GM12878 (cell line): ENCODE results near the gene SORL1. TPM values are rescaled to one million over a fixed set of nuclear protein-coding genes. Genes with fewer than 3 reads are reported as not detected.

Experiments
- ATAC-seq: fragments of 200-7000 bp; cut with Tn5 transposase; 3 replicates; pipeline ENCODE4 v1.9.1; 2020; ENCODE audit warnings: mild to moderate bottlenecking, moderate library complexity
- BruUV-seq: library from RNA; stranded (reverse); fragments of 400-500 nt; replicated peaks from 2 replicates; lab custom pipeline; 2021; lab: Mats Ljungman, UMichigan
- CTCF ChIA-PET: fragments of 300-600 bp; sonication (Branson Sonifier 250); formaldehyde crosslinking; extraction: SDS; loops from one replicate; lab custom pipeline; 2021; ENCODE audit warnings: inconsistent platforms; lab: Yijun Ruan, JAX
- POLR2A ChIA-PET: fragments of 350-600 bp; formaldehyde crosslinking; extraction: SDS; loops from one replicate; lab custom pipeline; 2021; ENCODE audit warnings: inconsistent platforms; lab: Charles Lee
- RAD21 ChIA-PET: fragments of 300-600 bp; sonication (Branson Sonifier 250); formaldehyde crosslinking; loops from one replicate; lab custom pipeline; 2023; ENCODE audit warnings: antibody characterized with exemption; ENCODE audit not compliant: unreplicated experiment; lab: Charles Lee
- SMC1A ChIA-PET: fragments of 300-600 bp; sonication (Branson Sonifier 250); formaldehyde crosslinking; loops from one replicate; lab custom pipeline; 2023; ENCODE audit not compliant: unreplicated experiment, uncharacterized antibody; lab: Charles Lee
- DNase-seq: peaks from one replicate; pipeline ENCODE4 v3.0.0-alpha.2; 2011; ENCODE audit warnings: low read depth, low spot score
- FAIRE-seq: peaks from 3 replicates; lab custom pipeline; 2011; peaks lifted over from hg19 to GRCh38; lab: Jason Lieb, UNC
- H2AFZ ChIP-seq: 2 replicates; pipeline ENCODE4 v1.6.0; 2011; ENCODE audit warnings: low read depth, low read length, control low read depth; ENCODE audit not compliant: control insufficient read depth
- H3K27ac ChIP-seq: 2 replicates; pipeline ENCODE4 v1.5.1; 2011; ENCODE audit warnings: control low read depth; ENCODE audit not compliant: control insufficient read depth, insufficient read depth
- H3K27me3 ChIP-seq, 2 experiments: replicated peaks in 1 of 2; 2 replicates each; pipeline versions ENCODE4 v1.6.0 to v1.6.1; 2011; ENCODE audit warnings: low read length in 1 of 2; ENCODE audit not compliant: control insufficient read depth in 2 of 2, insufficient read depth in 2 of 2
- H3K36me3 ChIP-seq, 2 experiments: 2 replicates each; pipeline ENCODE4 v1.5.1; 2011; ENCODE audit warnings: low read length in 1 of 2; ENCODE audit not compliant: control insufficient read depth in 2 of 2, insufficient read depth in 2 of 2
- H3K4me1 ChIP-seq: 2 replicates; pipeline ENCODE4 v1.6.1; 2011; ENCODE audit warnings: mild to moderate bottlenecking, low read length, moderate library complexity, mixed read lengths; ENCODE audit not compliant: control insufficient read depth, insufficient read depth
- H3K4me2 ChIP-seq: 2 replicates; pipeline ENCODE4 v1.6.0; 2011; ENCODE audit warnings: control low read depth; ENCODE audit not compliant: control insufficient read depth, insufficient read depth
- H3K4me3 ChIP-seq: fragments of 200-600 bp; sonication (generic); 2 replicates; pipeline ENCODE4 v1.5.1; 2016
- H3K79me2 ChIP-seq: 2 replicates; pipeline ENCODE4 v1.6.0; 2011; ENCODE audit warnings: low read length; ENCODE audit not compliant: control insufficient read depth, insufficient read depth
- H3K9ac ChIP-seq: 2 replicates; pipeline ENCODE4 v1.8.0; 2011; ENCODE audit warnings: low read length, control low read depth, mixed read lengths; ENCODE audit not compliant: control insufficient read depth, insufficient read depth
- H3K9me3 ChIP-seq: replicated peaks from 3 replicates; pipeline ENCODE4 v1.5.1; 2011; ENCODE audit warnings: mild to moderate bottlenecking, low read length; ENCODE audit not compliant: control insufficient read depth, insufficient read depth
- H4K20me1 ChIP-seq: 2 replicates; pipeline ENCODE4 v1.6.0; 2011; ENCODE audit not compliant: control insufficient read depth, insufficient read depth
- ATF2 ChIP-seq: IDR thresholded peaks from 2 replicates; pipeline ENCODE4 v1.6.1; 2012; ENCODE audit warnings: low read length, inconsistent platforms
- BHLHE40 ChIP-seq, 2 experiments: fragments of 450-650 bp in 1 of 2; IDR thresholded peaks; 2 replicates each; pipeline ENCODE4 v1.6.1; 2011 to 2017; ENCODE audit warnings: low read depth in 2 of 2, borderline replicate concordance in 1 of 2, improper control_type of control experiment in 1 of 2, low read length in 1 of 2, mild to moderate bottlenecking in 1 of 2
- CHD1 ChIP-seq: IDR thresholded peaks from 2 replicates; pipeline ENCODE4 v1.6.1; 2012; ENCODE audit warnings: low read depth, low read length, improper control_type of control experiment
- FOXM1 ChIP-seq: IDR thresholded peaks from 2 replicates; pipeline ENCODE4 v1.6.1; 2012; ENCODE audit warnings: low read depth, mild to moderate bottlenecking, inconsistent platforms, low read length, moderate library complexity
- HDAC2 ChIP-seq: fragments of 200-600 bp; sonication (generic); IDR thresholded peaks from 2 replicates; pipeline ENCODE4 v1.6.1; 2017
- HDGF ChIP-seq: fragments of 450-650 bp; IDR thresholded peaks from 2 replicates; pipeline ENCODE4 v1.6.1; 2016; ENCODE audit warnings: antibody characterized with exemption
- MTA2 ChIP-seq: fragments of 450-650 bp; IDR thresholded peaks from 2 replicates; pipeline ENCODE4 v1.6.1; 2016; ENCODE audit warnings: low read depth, mild to moderate bottlenecking, moderate library complexity
- PAX5 ChIP-seq: IDR thresholded peaks from 2 replicates; pipeline ENCODE4 v1.6.1; 2011; ENCODE audit warnings: low read depth, low read length, borderline replicate concordance
- RAD51 ChIP-seq: fragments of 450-650 bp; IDR thresholded peaks from 2 replicates; pipeline ENCODE4 v1.6.1; 2016; ENCODE audit warnings: moderate library complexity, mild to moderate bottlenecking, inconsistent platforms
- RELA ChIP-seq: fragments of 450-650 bp; IDR thresholded peaks from 2 replicates; pipeline ENCODE4 v1.8.0; 2014; ENCODE audit warnings: borderline replicate concordance; ENCODE audit not compliant: partially characterized antibody
- SIN3A ChIP-seq: IDR thresholded peaks from 2 replicates; pipeline ENCODE4 v1.6.1; 2012; ENCODE audit warnings: low read depth, low read length, improper control_type of control experiment
- SIX5 ChIP-seq: IDR thresholded peaks from 2 replicates; pipeline ENCODE4 v1.6.1; 2011; ENCODE audit warnings: mild to moderate bottlenecking, low read depth, low read length, moderate library complexity; ENCODE audit not compliant: severe bottlenecking
- SMAD5 ChIP-seq: IDR thresholded peaks from 2 replicates; pipeline ENCODE4 v1.6.1; 2016; ENCODE audit warnings: antibody characterized with exemption, low read depth
- TCF7 ChIP-seq: IDR thresholded peaks from 2 replicates; pipeline ENCODE4 v1.6.1; 2014; ENCODE audit warnings: antibody characterized with exemption, borderline replicate concordance
- ZZZ3 ChIP-seq: IDR thresholded peaks from 2 replicates; pipeline ENCODE4 v1.6.1; 2011; ENCODE audit warnings: low read depth; ENCODE audit not compliant: control insufficient read depth, insufficient read length
- WGBS: methylation state at CpG from one replicate; pipeline ENCODE4 v1.1.6; 2016; ENCODE audit warnings: low lambda C conversion rate; ENCODE audit not compliant: insufficient replicate concordance, insufficient coverage; ENCODE audit errors: missing lambda C conversion rate; 5-methylcytosine and 5-hydroxymethylcytosine counted together
- in situ Hi-C: fragments of 300-500 bp; cut with MboI; formaldehyde crosslinking; loops from 9 replicates; pipeline ENCODE4 v1.14.3; 2018; ENCODE audit warnings: mixed read lengths
- intact Hi-C: fragments of 100-400 bp; cut with micrococcal nuclease; formaldehyde crosslinking; loops from one replicate; pipeline ENCODE4 v1.14.2; 2022; ENCODE audit not compliant: unreplicated experiment
- polyA plus RNA-seq, 11 experiments: library from polyadenylated mRNA; depleted of rRNA in 4 of 11; unstranded in 6 of 11; stranded (reverse) in 5 of 11; fragments of >200 nt; fragmentation: Nextera tagmentation in 4 of 11; fragmentation: Illumina TruSeq in 1 of 11; extraction: Ambion mirVana in 4 of 11; extraction: Trizol in 1 of 11; gene quantifications; 1 replicate in 1 of 11; 2 replicates in 10 of 11; pipeline versions ENCODE4 v1.2.1 to v1.2.3, GENCODE V29; 2011 to 2016; ENCODE audit warnings: inconsistent platforms in 2 of 11, missing spikeins in 2 of 11, low read depth in 1 of 11
- total RNA-seq, 4 experiments: library from RNA; depleted of rRNA in 3 of 4; stranded (reverse); fragments of >200 nt in 3 of 4; fragmentation: Illumina TruSeq in 1 of 4; extraction: Trizol in 1 of 4; gene quantifications; 2 replicates each; pipeline versions ENCODE4 v1.2.1 to v1.2.3, GENCODE V29; 2013 to 2021
- TF ChIP-seq, protein P1 (sequence below): fragments of 450-650 bp; conservative IDR thresholded peaks from 2 replicates; pipeline ENCODE4 v1.6.1; 2017; ENCODE audit warnings: mild to moderate bottlenecking, moderate library complexity
- TF ChIP-seq, protein P2 (sequence below): fragments of 450-650 bp; IDR thresholded peaks from 2 replicates; pipeline ENCODE4 v1.6.1; 2017; ENCODE audit warnings: mild to moderate bottlenecking

Gene SORL1
- total and polyA plus RNA-seq, 10 of the 15 experiments (the other 5 are each of a cell fraction or from before 2014, with no cell fraction given): 20.2 to 107 (median 59.9) TPM

- Histone ChIP-seq H3K9ac (no peak overlapping the region), H3K4me2 (no peak overlapping the region), H4K20me1 (no peaks in the 10 kb centered on the region), H3K36me3 (peaks cover 37 to 39% of the 10 kb centered on the region in 2 experiments), H3K79me2 (peaks cover 39% of the 10 kb centered on the region), H3K4me1 (peaks cover 20% of the 10 kb centered on the region), H3K9me3 (no peaks in the 10 kb centered on the region), H3K27ac (no peak overlapping the region), H3K27me3 (no peaks in the 10 kb centered on the region), H3K4me3 (no peak overlapping the region), H2AFZ (no peak overlapping the region)
- DNase-seq: no peak
- intact Hi-C loops (no loop called here), in situ Hi-C loops (no loop called here)
- ChIA-PET SMC1A (interaction anchor here (1.3 kb wide), 1 partner anchor 10 kb away, joined by 3 read pairs; no protein-coding TSS in a partner anchor), POLR2A (no interaction called here), RAD21 (interaction anchor here (0.7 kb wide), 1 partner anchor 19 kb away, joined by 4 read pairs; no protein-coding TSS in a partner anchor), CTCF (interaction anchor here (3.5 kb wide), 1 partner anchor 105 kb away, joined by 11 read pairs; no protein-coding TSS in a partner anchor)
- TF ChIP-seq, protein P1, sequence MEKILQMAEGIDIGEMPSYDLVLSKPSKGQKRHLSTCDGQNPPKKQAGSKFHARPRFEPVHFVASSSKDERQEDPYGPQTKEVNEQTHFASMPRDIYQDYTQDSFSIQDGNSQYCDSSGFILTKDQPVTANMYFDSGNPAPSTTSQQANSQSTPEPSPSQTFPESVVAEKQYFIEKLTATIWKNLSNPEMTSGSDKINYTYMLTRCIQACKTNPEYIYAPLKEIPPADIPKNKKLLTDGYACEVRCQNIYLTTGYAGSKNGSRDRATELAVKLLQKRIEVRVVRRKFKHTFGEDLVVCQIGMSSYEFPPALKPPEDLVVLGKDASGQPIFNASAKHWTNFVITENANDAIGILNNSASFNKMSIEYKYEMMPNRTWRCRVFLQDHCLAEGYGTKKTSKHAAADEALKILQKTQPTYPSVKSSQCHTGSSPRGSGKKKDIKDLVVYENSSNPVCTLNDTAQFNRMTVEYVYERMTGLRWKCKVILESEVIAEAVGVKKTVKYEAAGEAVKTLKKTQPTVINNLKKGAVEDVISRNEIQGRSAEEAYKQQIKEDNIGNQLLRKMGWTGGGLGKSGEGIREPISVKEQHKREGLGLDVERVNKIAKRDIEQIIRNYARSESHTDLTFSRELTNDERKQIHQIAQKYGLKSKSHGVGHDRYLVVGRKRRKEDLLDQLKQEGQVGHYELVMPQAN: no peak
- no peak for TF ChIP-seq HDGF
- TF ChIP-seq, protein P2, sequence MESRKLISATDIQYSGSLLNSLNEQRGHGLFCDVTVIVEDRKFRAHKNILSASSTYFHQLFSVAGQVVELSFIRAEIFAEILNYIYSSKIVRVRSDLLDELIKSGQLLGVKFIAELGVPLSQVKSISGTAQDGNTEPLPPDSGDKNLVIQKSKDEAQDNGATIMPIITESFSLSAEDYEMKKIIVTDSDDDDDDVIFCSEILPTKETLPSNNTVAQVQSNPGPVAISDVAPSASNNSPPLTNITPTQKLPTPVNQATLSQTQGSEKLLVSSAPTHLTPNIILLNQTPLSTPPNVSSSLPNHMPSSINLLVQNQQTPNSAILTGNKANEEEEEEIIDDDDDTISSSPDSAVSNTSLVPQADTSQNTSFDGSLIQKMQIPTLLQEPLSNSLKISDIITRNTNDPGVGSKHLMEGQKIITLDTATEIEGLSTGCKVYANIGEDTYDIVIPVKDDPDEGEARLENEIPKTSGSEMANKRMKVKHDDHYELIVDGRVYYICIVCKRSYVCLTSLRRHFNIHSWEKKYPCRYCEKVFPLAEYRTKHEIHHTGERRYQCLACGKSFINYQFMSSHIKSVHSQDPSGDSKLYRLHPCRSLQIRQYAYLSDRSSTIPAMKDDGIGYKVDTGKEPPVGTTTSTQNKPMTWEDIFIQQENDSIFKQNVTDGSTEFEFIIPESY: no peak
- no peak for TF ChIP-seq SMAD5
- TF ChIP-seq TCF7: no peak
- TF ChIP-seq CHD1: no peak
- no peak for TF ChIP-seq FOXM1
- no peak for TF ChIP-seq RAD51
- no peak for TF ChIP-seq ATF2
- TF ChIP-seq BHLHE40 (IDR thresholded peaks at IDR 0.05; ENCODE audit: borderline replicate concordance in 1 of 2, low read depth in 2 of 2, low read length in 1 of 2): no peak
- no peak for TF ChIP-seq HDAC2
- TF ChIP-seq SIN3A: no peak
- no peak for TF ChIP-seq ZZZ3
- TF ChIP-seq RELA: no peak
- no peak for TF ChIP-seq MTA2
- TF ChIP-seq PAX5: no peak
- TF ChIP-seq SIX5: no peak
- FAIRE-seq: no peak
- 83% methylated on average over 5 of the region's 5 CpGs for WGBS
- no TSS peak for BruUV-seq
- ATAC-seq: no peak
Observed at GRCh38 chr11:121486054-121486453, 33.9 kb downstream of the SORL1 start.
